ENCODE measurements around the gene SLC9A9.

The SLC9A9 gene

GRCh38 chr3:143266927-143267326, 581.3 kb downstream of the SLC9A9 start:
- DNase-seq = no peak

DNA sequence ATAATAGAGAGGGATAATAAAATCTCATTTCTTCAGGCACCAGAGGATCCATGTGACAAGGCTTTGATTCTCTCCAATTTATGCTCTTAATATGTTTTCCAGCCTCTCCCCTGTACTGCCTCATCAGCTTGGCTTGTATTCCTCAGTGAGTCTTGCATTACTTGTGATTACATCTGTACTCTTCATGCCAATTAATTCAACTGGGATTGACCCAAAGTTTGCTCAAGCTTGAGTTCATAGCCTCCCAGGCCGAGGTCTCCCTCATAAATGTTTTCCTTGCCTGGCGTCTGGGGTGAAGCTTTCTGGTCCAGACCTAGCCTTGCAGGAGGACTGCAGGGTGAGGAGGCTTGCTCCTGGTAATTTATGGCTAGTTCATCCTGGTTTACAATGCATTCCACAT, 581.8 kb downstream of the SLC9A9 start:
- DNase-seq = no peak

DNA sequence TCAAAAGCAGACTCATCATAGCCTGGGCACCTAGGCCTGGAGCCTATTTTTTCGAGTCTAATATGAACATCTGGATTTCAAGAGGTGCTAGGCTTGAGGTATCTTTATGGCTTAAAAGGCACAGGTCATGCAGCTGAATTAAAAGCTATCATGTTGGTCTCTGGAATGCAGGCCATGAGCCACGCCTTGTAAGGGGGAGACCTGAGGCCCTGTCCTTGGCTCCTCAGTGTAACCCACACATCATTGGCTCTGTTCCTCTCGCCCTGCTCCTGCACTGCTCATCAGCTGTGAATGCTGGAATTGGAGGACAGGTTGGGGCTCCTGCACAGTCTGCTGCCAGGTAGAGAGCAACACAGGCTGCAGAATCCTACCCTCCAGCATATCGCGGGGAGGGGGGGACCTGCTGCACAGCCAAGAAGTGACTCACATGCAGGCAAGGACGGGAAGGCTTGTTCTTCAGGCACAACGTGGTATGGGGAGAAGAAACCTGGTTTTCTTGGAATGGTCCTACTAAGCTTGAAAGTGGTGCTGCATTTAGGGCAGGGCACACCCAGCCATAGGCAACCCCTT, 582.7 kb downstream of the SLC9A9 start:
- no peak for DNase-seq

DNA sequence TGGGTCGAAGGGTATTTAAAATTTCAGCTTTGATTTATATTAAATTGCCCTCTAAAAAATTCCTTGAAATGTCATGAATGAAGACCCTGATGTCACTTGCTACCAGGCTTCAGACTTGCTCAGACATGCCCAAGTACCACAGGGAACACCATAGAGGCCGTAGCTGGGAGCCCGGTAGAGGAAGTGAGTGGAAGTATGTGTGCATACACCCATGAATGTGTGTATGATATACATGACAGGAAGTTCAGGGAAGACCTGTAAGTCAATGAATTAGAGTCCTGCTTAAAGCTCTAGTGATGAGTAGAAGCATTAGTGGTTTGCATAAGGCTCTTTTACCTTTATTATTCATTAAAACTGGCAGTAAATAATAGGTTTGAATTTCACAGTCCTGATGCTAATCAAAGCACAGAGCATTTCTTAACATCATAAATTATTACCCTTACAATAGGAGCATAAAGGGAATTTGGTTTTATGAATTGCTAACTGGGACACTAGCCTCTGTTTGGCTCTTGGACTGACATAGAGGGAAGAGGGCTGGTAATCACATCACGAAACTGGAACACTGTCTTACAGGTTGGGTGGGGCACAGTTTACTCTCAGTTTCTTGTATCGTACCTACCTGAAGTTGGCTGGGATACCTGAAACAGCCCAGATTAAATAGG, 584.3 kb downstream of the SLC9A9 start:
- DNase-seq = no peak

- no peak for DNase-seq
Measured at GRCh38 chr3:143261848-143262247, 586.4 kb downstream of the SLC9A9 start.

DNA sequence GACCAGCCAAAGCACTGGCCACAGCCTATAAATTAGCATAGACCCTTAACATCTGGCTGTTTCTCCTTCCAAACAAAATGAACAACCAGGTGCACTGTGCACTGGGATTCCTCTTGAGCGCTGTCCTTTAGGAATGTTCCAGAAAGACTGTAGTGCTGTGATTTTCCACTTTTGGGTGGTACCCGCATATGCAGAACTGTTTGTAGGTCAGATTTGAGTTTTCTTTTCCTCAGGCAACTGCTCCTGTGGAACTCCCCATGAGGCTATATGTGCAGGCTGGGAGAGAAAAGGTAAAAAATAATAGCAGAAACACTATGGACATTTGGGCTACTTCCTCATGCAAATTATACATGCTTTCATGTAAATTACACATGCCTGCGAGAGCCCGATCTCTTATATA, 589.6 kb downstream of the SLC9A9 start:
- no peak for DNase-seq

DNA sequence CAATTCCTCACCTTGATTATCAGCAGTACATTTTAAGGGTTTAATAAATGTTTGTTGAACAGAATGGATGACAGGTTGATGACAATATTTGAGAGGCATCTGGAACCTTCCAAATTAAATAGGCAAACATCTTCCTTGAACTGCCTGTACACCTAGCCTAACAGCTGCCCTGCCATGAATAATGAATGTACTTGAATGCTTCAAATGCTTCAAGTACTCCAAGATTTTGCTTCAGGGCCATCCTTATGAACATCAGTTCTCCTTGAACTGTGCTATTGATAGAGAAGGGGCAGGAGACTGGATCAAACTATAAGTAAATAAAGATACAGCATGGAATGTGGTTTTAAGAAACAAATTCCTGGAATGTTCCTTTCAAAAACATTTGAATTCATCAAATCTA, 591.9 kb downstream of the SLC9A9 start:
- DNase-seq = no peak

DNA sequence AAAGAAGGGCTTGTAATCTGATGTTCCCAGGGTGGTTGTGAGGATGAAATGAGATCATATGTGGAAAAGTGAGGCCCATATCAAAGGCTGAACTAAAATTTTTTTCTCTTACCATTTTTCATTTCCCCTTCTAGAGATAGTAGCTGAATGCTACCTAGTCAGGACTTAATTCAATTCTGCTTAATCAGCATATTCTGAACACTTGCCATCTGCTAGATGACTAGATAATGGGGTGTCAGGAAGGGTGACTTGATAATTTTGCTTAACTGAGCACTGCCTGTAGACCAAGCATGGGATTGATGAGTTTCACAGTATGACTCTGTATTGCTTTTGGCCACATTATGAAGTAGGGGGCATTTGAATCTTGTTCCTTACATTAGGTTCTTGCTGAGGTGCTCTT, 592.5 kb downstream of the SLC9A9 start:
- no peak for DNase-seq

DNA sequence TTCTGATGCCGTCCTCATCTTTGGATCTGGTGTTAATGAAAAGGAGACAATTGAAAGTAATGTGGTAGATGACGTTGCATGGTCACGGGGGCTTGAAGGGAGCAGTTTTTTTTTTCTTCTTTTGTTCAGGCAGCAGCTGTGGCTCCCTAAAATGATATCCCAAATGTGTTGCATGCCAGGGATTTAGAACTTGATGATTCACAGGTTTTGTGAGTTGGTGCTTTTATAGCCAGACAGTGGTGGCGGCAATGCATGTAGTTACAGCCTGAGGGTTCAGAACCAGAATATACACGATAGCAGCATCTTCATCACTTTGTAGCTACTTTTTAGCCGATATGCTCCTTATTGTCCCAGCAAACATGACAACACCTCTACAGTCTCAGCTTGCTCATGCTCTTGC, 595.3 kb downstream of the SLC9A9 start:
- no peak for DNase-seq

DNA sequence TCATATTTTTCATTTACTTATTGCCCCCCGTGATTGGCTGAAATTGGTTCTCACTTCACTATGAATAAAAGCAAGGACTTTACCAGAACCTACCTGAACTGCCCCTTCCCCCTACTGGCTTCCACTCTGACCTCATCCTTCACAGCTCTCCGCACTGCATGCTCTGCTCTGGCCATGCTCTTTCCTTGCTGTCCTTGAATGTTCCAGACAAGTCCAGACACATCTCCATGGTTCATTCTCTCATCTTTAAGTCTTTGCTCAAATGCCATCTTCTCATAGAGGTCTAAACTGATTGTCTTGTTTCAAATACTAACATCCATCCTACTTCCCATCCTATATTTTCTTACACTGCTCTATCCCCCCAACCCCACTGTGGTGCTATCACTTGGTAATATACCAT, 599.3 kb downstream of the SLC9A9 start:
- DNase-seq = no peak

DNA sequence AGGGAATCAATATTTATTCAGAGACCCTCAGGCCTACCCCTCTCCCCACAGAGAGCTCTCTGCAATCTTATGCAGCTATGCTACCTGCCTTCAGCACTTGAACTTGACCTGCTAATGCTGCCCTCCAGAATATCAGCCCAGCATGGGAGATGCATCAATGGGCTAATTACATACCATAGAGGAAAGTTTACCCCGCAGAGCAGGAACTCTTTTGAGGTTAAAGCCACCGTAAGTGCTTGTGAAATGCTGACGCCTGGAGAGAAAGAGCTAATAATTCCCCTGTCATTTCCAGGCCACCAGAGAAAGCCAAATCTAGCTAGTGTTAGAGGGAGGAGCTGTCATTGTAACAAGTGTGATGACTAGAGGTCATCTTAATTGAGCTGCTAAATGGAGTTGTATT, 601.2 kb downstream of the SLC9A9 start:
- DNase-seq = no peak

DNA sequence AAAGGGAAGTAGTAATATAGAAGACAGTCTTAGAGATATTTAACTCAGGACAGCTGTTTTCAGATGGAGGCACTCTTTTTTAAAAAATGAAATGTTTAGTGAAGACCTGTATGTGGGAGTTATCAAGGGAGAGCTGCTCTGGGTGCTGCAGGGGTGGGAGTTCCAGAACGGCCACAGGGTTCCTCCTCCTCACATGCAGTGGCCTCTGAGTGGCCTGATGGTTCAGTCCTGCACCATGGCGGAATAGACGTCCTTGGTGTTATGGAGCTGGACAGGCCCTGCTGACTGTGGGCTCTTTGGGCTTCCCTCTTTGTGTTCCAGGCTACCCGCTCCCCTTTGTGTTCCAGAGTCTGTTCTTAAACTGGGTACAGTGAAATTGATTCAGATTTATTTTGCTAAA, 602.6 kb downstream of the SLC9A9 start:
- no peak for DNase-seq

DNA sequence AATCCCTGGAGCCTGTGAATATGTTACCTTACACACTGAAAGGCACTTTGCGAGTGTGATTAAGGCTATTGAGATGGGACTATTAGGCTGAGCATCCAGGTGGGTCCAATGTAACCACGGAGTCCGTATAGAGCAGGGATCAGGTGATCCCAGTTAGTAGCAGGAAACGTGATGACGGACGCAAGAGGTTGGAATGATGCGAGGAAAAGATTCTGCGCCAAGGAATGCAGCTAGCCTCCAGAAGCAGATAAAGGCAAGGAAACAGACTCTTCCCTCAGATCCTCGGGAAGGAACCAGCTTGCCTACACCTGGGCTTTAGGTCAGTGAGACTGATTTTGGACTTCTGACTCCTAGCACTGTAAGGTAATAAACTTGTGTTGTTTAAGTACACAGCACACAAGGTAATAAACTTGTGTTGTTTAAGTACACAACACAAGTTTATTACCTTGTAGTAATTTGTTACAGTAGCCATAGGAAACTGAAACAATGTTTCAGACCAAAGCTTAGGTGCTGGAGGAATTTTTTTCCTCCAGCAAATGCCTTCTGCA, 603.7 kb downstream of the SLC9A9 start:
- no peak for DNase-seq

- DNase-seq = no peak
Measured at GRCh38 chr3:143243686-143244085, 604.6 kb downstream of the SLC9A9 start.

DNA sequence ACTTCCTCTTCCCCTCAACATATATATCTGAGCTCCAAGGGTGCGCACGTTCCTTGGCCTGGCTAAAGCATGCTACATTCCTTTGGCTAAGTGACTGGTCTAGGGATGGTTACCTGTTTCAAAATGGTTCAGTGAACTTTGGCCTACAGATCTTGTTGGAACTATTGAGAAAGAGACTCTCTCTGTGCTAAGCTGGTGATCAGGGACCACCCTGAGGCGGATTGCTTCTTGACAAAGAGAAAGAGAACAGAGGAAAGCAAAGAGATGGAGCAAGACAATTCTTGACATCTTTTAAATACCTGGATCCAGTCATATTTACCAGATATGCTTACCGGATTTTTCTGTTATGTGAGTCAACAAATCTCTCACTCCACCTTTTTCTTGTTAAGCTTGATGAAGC, 605.6 kb downstream of the SLC9A9 start:
- no peak for DNase-seq

DNA sequence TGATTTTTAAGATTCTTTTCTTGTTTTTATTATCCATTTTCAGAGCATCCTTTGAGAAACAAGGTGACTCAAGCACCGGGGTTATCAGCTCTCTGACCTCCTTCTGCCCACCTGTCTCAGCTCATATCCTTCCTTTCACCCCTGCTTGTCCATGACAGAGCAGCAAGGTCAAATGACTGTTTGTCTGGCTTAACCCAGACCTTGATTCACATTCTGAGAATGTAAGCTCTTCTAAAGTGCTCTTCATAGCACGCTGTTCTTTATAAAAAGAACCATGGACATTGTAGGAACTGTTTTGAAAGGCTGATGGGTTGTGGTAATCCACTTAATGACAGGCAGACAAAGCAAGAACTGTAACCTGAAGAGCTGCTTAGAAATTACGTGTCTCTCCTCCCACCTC, 606.2 kb downstream of the SLC9A9 start:
- DNase-seq = no peak

DNA sequence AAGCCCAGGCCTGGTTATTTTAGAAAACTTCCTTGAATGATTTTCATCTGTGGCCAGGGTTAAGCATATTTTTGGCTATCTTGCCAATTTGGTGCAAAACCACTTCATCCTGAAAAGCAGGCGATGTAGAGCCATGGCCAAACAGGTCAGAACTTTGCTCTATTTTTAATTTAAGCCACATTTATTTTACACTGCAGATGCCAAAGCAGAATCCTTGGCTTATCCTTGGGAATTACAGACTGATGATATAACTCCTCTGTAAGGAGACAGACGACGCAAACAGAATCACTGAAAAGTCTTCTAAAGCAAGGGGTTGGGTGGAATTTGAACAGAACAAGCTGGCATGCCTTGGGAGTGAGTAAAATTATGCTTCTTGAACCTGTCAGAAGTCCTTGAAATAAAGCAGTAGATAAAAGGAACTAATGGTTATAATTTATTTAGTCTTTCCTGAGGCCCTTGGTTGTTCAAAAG, 606.8 kb downstream of the SLC9A9 start:
- DNase-seq = no peak

DNA sequence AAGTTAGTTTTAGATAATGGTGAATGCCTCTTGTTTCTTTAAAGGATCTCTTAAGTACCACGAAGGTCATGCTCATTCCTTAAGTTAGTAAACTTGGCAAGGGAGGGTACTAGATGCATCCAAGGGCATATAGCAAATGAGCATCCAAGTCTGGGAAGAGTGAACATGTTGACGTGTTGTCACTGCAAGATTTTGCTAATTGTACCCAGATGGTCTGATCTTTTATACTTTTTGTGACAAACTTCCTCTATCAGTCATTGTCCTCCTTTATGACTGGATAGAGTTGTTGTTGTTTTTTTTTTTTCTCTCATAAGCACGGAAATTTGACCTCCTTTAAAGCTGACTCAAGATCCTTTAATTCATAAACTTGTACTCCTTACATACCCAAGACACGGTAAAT, 607.4 kb downstream of the SLC9A9 start:
- no peak for DNase-seq

GRCh38 chr3:143239031-143239430, 609.2 kb downstream of the SLC9A9 start:
- DNase-seq = no peak

- DNase-seq = no peak
Measured at GRCh38 chr3:143237077-143237627, 611.1 kb downstream of the SLC9A9 start.

DNA sequence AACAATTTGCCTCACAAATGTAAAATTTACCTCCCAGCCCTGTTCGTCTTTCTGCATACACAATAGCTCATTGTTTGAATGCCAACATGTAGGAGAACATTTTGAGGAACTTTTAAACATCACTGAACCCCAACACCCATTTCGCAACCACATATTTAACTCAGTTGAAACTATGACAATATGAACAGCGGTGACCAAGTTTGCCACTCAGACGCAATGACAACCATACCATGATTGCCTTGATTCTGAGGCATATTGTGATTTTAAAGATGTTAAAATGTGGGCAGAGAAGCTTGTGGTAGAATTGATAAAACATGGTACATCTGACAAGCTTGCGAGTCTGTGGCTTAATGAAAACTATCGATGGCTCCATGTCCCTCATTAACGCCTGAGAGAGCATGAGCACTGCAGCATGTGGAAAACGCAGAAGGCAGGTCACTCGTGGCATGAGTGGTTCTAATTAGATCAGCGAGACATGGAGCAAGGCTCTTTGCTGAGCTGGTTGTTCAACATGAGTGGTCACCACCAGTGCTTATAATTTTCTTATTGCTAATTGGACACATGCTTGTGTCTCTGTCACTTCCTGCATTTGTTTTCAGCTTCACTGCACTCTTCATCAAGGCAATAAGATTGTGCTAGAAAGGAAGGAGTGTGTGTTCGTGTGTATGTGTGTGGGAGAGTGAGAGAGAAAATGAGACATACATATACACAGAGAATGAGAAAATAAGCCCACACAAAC, 611.9 kb downstream of the SLC9A9 start:
- DNase-seq = no peak

DNA sequence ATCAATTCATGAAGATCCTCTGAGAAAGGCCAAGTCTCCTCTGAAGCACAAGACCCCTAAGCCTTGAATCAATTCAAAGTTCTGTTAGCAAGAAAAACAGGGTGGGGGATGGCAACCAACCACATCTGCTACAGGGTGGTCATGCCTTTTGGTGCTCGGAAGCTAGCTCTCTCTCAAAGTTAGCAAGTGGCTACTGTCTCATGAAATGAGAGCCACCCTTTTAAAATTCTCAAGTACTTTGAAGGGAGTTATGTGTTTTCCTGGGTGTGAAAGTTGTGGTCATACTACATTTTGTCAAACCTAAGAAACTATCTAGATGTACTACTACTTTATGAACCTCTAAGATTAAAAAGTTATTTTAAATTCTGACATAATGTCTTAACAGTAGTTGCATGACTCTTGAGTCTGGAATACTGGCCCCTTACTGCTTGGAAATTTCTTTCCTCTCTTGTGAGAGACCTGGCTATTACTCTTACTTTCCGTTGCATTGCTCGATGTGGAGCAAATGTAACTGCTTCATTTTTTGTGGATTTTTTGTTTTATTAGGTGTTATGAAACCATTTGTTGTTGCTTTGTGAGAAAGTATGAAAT, 612.6 kb downstream of the SLC9A9 start:
- no peak for DNase-seq

GRCh38 chr3:143234526-143234925, 613.7 kb downstream of the SLC9A9 start:
- no peak for DNase-seq
